Keratinocyte (primary cell): ENCODE data around the gene NUDT13. TPM values are rescaled to one million over a fixed set of nuclear protein-coding genes. Genes with fewer than 3 reads are reported as not detected.

Experiments
- DNase-seq: peaks from one replicate; pipeline ENCODE4 v3.0.0-alpha.2; 2011; ENCODE audit warnings: low read depth, missing footprints, low spot score
- FAIRE-seq: peaks from 2 replicates; lab custom pipeline; 2011; peaks lifted over from hg19 to GRCh38; lab: Jason Lieb, UNC
- H2AFZ ChIP-seq: 2 replicates; pipeline ENCODE4 v1.6.0; 2012; ENCODE audit warnings: low read length, control low read depth, inconsistent platforms; ENCODE audit not compliant: control insufficient read depth
- H3K27ac ChIP-seq: 2 replicates; pipeline ENCODE4 v1.5.1; 2011; ENCODE audit warnings: low read length; ENCODE audit not compliant: control insufficient read depth, insufficient read depth
- H3K27me3 ChIP-seq: 3 replicates; pipeline ENCODE4 v1.6.0; 2011; ENCODE audit warnings: low read length; ENCODE audit not compliant: control insufficient read depth, insufficient read depth; ENCODE audit errors: extremely low read depth
- H3K36me3 ChIP-seq, 2 experiments: 2 replicates in 1 of 2; 3 replicates in 1 of 2; pipeline ENCODE4 v1.5.1; 2011; ENCODE audit warnings: low read length in 2 of 2, mild to moderate bottlenecking in 1 of 2; ENCODE audit not compliant: control insufficient read depth in 2 of 2, insufficient read depth in 2 of 2; ENCODE audit errors: extremely low read depth in 1 of 2
- H3K4me1 ChIP-seq: 3 replicates; pipeline ENCODE4 v1.5.1; 2011; ENCODE audit warnings: low read length; ENCODE audit not compliant: control insufficient read depth, insufficient read depth; ENCODE audit errors: extremely low read depth
- H3K4me2 ChIP-seq: 3 replicates; pipeline ENCODE4 v1.6.0; 2011; ENCODE audit warnings: low read depth, low read length; ENCODE audit not compliant: control insufficient read depth, insufficient read depth; ENCODE audit errors: extremely low read depth
- H3K4me3 ChIP-seq, 3 experiments: fragments of 200-600 bp in 1 of 3; sonication (generic) in 1 of 3; 2 replicates in 2 of 3; 3 replicates in 1 of 3; pipeline ENCODE4 v1.5.1; 2011 to 2016; ENCODE audit warnings: low read length in 3 of 3, mild to moderate bottlenecking in 3 of 3, control low read depth in 2 of 3, inconsistent platforms in 1 of 3, low read depth in 1 of 3, mixed read lengths in 1 of 3, mixed run types in 1 of 3, moderate library complexity in 1 of 3; ENCODE audit not compliant: control insufficient read depth in 2 of 3, insufficient read depth in 2 of 3; ENCODE audit errors: extremely low read depth in 1 of 3
- H3K79me2 ChIP-seq: 2 replicates; pipeline ENCODE4 v1.6.0; 2012; ENCODE audit warnings: low read length; ENCODE audit not compliant: control insufficient read depth, insufficient read depth
- H3K9ac ChIP-seq: 3 replicates; pipeline ENCODE4 v1.6.0; 2011; ENCODE audit warnings: low read length; ENCODE audit not compliant: control insufficient read depth, insufficient read depth; ENCODE audit errors: extremely low read depth
- H3K9me1 ChIP-seq: 3 replicates; pipeline ENCODE4 v1.6.0; 2011; ENCODE audit warnings: low read length; ENCODE audit not compliant: control insufficient read depth, insufficient read depth; ENCODE audit errors: extremely low read depth
- H3K9me3 ChIP-seq: 2 replicates; pipeline ENCODE4 v1.5.1; 2012; ENCODE audit warnings: low read depth, low read length; ENCODE audit not compliant: control insufficient read depth
- H4K20me1 ChIP-seq: 3 replicates; pipeline ENCODE4 v1.6.0; 2011; ENCODE audit warnings: low read length; ENCODE audit not compliant: control insufficient read depth, insufficient read depth; ENCODE audit errors: extremely low read depth
- CTCF ChIP-seq, 3 experiments: IDR thresholded peaks in 1 of 3; conservative IDR thresholded peaks in 1 of 3; optimal IDR thresholded peaks in 1 of 3; 2 replicates in 2 of 3; 3 replicates in 1 of 3; pipeline versions ENCODE3 to v1.5.1; 2011; ENCODE audit warnings: low read length in 3 of 3, mild to moderate bottlenecking in 3 of 3, moderate library complexity in 2 of 3, control low read depth in 1 of 3, inconsistent platforms in 1 of 3; ENCODE audit not compliant: insufficient read depth in 2 of 3; ENCODE audit errors: extremely low read depth in 1 of 3
- EZH2 ChIP-seq: IDR thresholded peaks from one replicate; pipeline ENCODE4 v1.6.1; 2012; ENCODE audit warnings: inconsistent platforms, mild to moderate bottlenecking, low read length, moderate library complexity
- dilution Hi-C: fragments of 300-500 bp; cut with MboI; formaldehyde crosslinking; loops from one replicate; pipeline ENCODE4 v1.7.0; 2020; ENCODE audit warnings: low sequenced_read_pairs; ENCODE audit not compliant: extremely low pct_ligation_motif_present
- polyA plus RNA-seq, 5 experiments: library from polyadenylated mRNA; depleted of rRNA in 3 of 5; stranded (reverse) in 3 of 5; stranded (forward) in 1 of 5; unstranded in 1 of 5; fragments of >200 nt; gene quantifications; 1 replicate in 1 of 5; 2 replicates in 3 of 5; 3 replicates in 1 of 5; pipeline versions ENCODE4 v1.2.1 to v1.2.3, GENCODE V29; 2011 to 2012; ENCODE audit warnings: missing spikeins in 2 of 5, low read depth in 1 of 5, low replicate concordance in 1 of 5

Gene NUDT13
- polyA plus RNA-seq, 1 donor (not counting 4 experiments of a cell fraction or from before 2014, with no cell fraction given) = 2.4 TPM

GRCh38 chr10:73073627-73074026 is 36.6 kb upstream of the NUDT13 start:
- no peaks in the 10 kb centered on the region for H3K9me1 ChIP-seq
- peaks cover 5% of the 10 kb centered on the region for H3K4me1 ChIP-seq
- TF ChIP-seq CTCF (optimal IDR thresholded peaks at IDR 0.05 in 1 of 3, IDR thresholded peaks at IDR 0.05 in 1 of 3, conservative IDR thresholded peaks at IDR 0.05 in 1 of 3; ENCODE audit: extremely low read depth in 1 of 3, insufficient read depth in 2 of 3, low read length in 3 of 3) (no peak), EZH2 (no peak)
- H2AFZ ChIP-seq = no peak overlapping the region
- H3K79me2 ChIP-seq = peaks cover 12% of the 10 kb centered on the region
- H3K9me3 ChIP-seq = no peaks in the 10 kb centered on the region
- H3K4me3 ChIP-seq = no peak overlapping the region
- FAIRE-seq (no peak), DNase-seq (no peak)
- peaks cover 1 to 5% of the 10 kb centered on the region in 2 experiments for H3K36me3 ChIP-seq
- H3K27me3 ChIP-seq = no peaks in the 10 kb centered on the region
- dilution Hi-C loops = no loop called here
- no peaks in the 10 kb centered on the region for H4K20me1 ChIP-seq
- H3K9ac ChIP-seq = no peak overlapping the region
- no peak overlapping the region for H3K27ac ChIP-seq
- no peak overlapping the region for H3K4me2 ChIP-seq

- no peaks in the 10 kb centered on the region for H3K9me3 ChIP-seq
- TF ChIP-seq CTCF (optimal IDR thresholded peaks at IDR 0.05 in 1 of 3, IDR thresholded peaks at IDR 0.05 in 1 of 3, conservative IDR thresholded peaks at IDR 0.05 in 1 of 3; ENCODE audit: extremely low read depth in 1 of 3, insufficient read depth in 2 of 3, low read length in 3 of 3) = no peak
- no peak for TF ChIP-seq EZH2
- no peaks in the 10 kb centered on the region for H3K9me1 ChIP-seq
- FAIRE-seq = no peak
- no peaks in the 10 kb centered on the region for H3K27me3 ChIP-seq
- peaks cover 25% of the 10 kb centered on the region for H3K79me2 ChIP-seq
- peaks cover 5% of the 10 kb centered on the region for H3K4me1 ChIP-seq
- no peaks in the 10 kb centered on the region for H4K20me1 ChIP-seq
- H2AFZ ChIP-seq = no peak overlapping the region
- no peak overlapping the region for H3K4me3 ChIP-seq
- no peak overlapping the region for H3K9ac ChIP-seq
- dilution Hi-C loops = no loop called here
- peaks cover 3 to 5% of the 10 kb centered on the region in 2 experiments for H3K36me3 ChIP-seq
- DNase-seq = no peak
- no peak overlapping the region for H3K27ac ChIP-seq
- no peak overlapping the region for H3K4me2 ChIP-seq
Measured at GRCh38 chr10:73075829-73076228, 34.4 kb upstream of the NUDT13 start.
